ENCODE results near the gene PHETA1. TPM values are rescaled to one million over a fixed set of nuclear protein-coding genes. Genes with fewer than 3 reads are reported as not detected.

The PHETA1 gene
- total and polyA plus RNA-seq, 3 donors from 2014 or later, result 13.7 to 27.2 (median 16.1) TPM

- H3K36me3 ChIP-seq (ENCODE audit: low read depth, missing control alignments), result no peaks in the 10 kb centered on the region
- no peak overlapping the region for H3K4me3 ChIP-seq
- peaks cover 55% of the 10 kb centered on the region for H3K4me1 ChIP-seq
- 88 to 94% methylated on average over 2 to 4 of the region's 4 CpGs for WGBS, 2 donors
- intact Hi-C loops (cut with DNase I; ENCODE audit: low total_unique reads), result loop anchor here (10.0 kb wide), 1 partner anchor 276 kb away; the partner anchor contains the start of genes ACAD10 and BRAP
- no peaks in the 10 kb centered on the region for H3K27me3 ChIP-seq
- no peaks in the 10 kb centered on the region for H3K9me3 ChIP-seq
- TF ChIP-seq CTCF (IDR thresholded peaks at IDR 0.05) (no peak), POLR2A (IDR thresholded peaks at IDR 0.05) (no peak)
- peak overlapping the region in 1 of 2 donors; percentile 89 for H3K27ac ChIP-seq
- no peak for DNase-seq
Observed at GRCh38 chr12:111408686-111409402, 39.9 kb upstream of the PHETA1 start.

GRCh38 chr12:111408116-111408440 lies 39.2 kb upstream of the PHETA1 start:
- Histone ChIP-seq H3K4me3 (no peak overlapping the region), H3K9me3 (no peaks in the 10 kb centered on the region), H3K27me3 (no peaks in the 10 kb centered on the region), H3K27ac (peak overlapping the region in 1 of 2 donors; percentile 89), H3K36me3 (ENCODE audit: low read depth, missing control alignments) (no peaks in the 10 kb centered on the region), H3K4me1 (peaks cover 48% of the 10 kb centered on the region)
- 62 to 70% methylated on average over 1 of the region's 1 CpG for WGBS, 2 donors
- DNase-seq, result no peak
- intact Hi-C loops (cut with DNase I; ENCODE audit: low total_unique reads), result loop anchor here (10.0 kb wide), 1 partner anchor 277 kb away; the partner anchor contains the start of genes ACAD10 and BRAP
- TF ChIP-seq CTCF (IDR thresholded peaks at IDR 0.05) (no peak), POLR2A (IDR thresholded peaks at IDR 0.05) (no peak)

- no peaks in the 10 kb centered on the region for H3K27me3 ChIP-seq
- peak overlapping the region; percentile 33 to 89 for H3K27ac ChIP-seq
- intact Hi-C loops (cut with DNase I; ENCODE audit: low total_unique reads), result loop anchor here (10.0 kb wide), 1 partner anchor 277 kb away; the partner anchor contains the start of genes ACAD10 and BRAP
- WGBS, 2 donors, result 55 to 70% methylated on average over 3 to 9 of the region's 9 CpGs
- no peaks in the 10 kb centered on the region for H3K36me3 ChIP-seq (ENCODE audit: low read depth, missing control alignments)
- DNase-seq, result no peak
- peaks cover 46% of the 10 kb centered on the region for H3K4me1 ChIP-seq
- peak overlapping the region in 1 of 2 donors; percentile 77 for H3K4me3 ChIP-seq
- TF ChIP-seq POLR2A (IDR thresholded peaks at IDR 0.05) (no peak), CTCF (IDR thresholded peaks at IDR 0.05) (no peak)
- H3K9me3 ChIP-seq, result no peaks in the 10 kb centered on the region
Observed at GRCh38 chr12:111407377-111408115, 38.7 kb upstream of the PHETA1 start.

- intact Hi-C loops (cut with DNase I; ENCODE audit: low total_unique reads), result loop anchor here (10.0 kb wide), 1 partner anchor 278 kb away; the partner anchor contains the start of genes ACAD10 and BRAP
- Histone ChIP-seq H3K9me3 (no peaks in the 10 kb centered on the region), H3K36me3 (ENCODE audit: low read depth, missing control alignments) (no peaks in the 10 kb centered on the region), H3K27me3 (no peaks in the 10 kb centered on the region), H3K4me1 (peaks cover 40% of the 10 kb centered on the region), H3K27ac (peak overlapping the region; percentile 33 to 89), H3K4me3 (peak overlapping the region; percentile 77 to 90)
- TF ChIP-seq POLR2A (IDR thresholded peaks at IDR 0.05) (no peak), CTCF (IDR thresholded peaks at IDR 0.05) (no peak)
- 12 to 14% methylated on average over 23 to 34 of the region's 34 CpGs for WGBS, 2 donors
- no peak for DNase-seq
Observed at GRCh38 chr12:111406474-111407376, 37.8 kb upstream of the PHETA1 start.

Measured in testis (tissue), 3 donors.